ENCODE measurements around the gene LRG1. TPM values are rescaled to one million over a fixed set of nuclear protein-coding genes. Genes with fewer than 3 reads are reported as not detected.

The LRG1 gene
- total and polyA plus RNA-seq, 2 experiments from 2014 or later, result 0.21 to 0.45 TPM

- Histone ChIP-seq H3K4me1 (ENCODE audit: insufficient read depth) (no peaks in the 10 kb centered on the region), H3K27ac (ENCODE audit: low read depth) (no peak overlapping the region), H3K4me3 (no peak overlapping the region), H3F3A (replicated peaks; ENCODE audit: low read depth) (no peaks in the 10 kb centered on the region), H3K4me2 (no peak overlapping the region), H3K36me3 (ENCODE audit: insufficient read depth) (peaks cover 5% of the 10 kb centered on the region; the same call in 1 of the 2 replicates), H3K79me2 (replicated peaks; ENCODE audit: insufficient read depth) (no peaks in the 10 kb centered on the region), H3K27me3 (ENCODE audit: insufficient read depth) (0 out of 2 replicates have a peak, but pooled peaks cover 4% of the 10 kb centered on the region), H4K20me1 (replicated peaks; ENCODE audit: insufficient read depth) (no peaks in the 10 kb centered on the region; the same call in none of the 2 replicates), H2AFZ (no peak overlapping the region), H3K9me2 (ENCODE audit: insufficient read depth) (no peaks in the 10 kb centered on the region)
- Mint-ChIP-seq H3K27ac (no peak overlapping the region), H3K36me3 (ENCODE audit: low read depth) (peaks cover 13% of the 10 kb centered on the region), H3K9me3 (no peaks in the 10 kb centered on the region), H3K4me3 (no peak overlapping the region), H3K27me3 (ENCODE audit: insufficient read depth, low read depth, poor library complexity) (peaks cover 15% of the 10 kb centered on the region), H3K4me1 (no peaks in the 10 kb centered on the region)
- ATAC-seq, result no peak
- TF ChIP-seq EZH2 (IDR thresholded peaks at IDR 0.05; ENCODE audit: low read depth, unreplicated experiment), result no peak
- no peak for TF ChIP-seq JUNB (IDR thresholded peaks at IDR 0.05; ENCODE audit: unreplicated experiment)
- no peak for TF ChIP-seq NANOG (IDR thresholded peaks at IDR 0.05; ENCODE audit: borderline replicate concordance)
- no peak for TF ChIP-seq REST (IDR thresholded peaks at IDR 0.05; ENCODE audit: unreplicated experiment)
- TF ChIP-seq ETS1 (IDR thresholded peaks at IDR 0.05), result no peak
- TF ChIP-seq CREB1 (CRISPR knock-in tag; IDR thresholded peaks at IDR 0.05; ENCODE audit: low read depth), result no peak
- TF ChIP-seq ZNF462 (CRISPR knock-in tag; IDR thresholded peaks at IDR 0.05), result no peak
- TF ChIP-seq POLR2AphosphoS5 (IDR thresholded peaks at IDR 0.05; ENCODE audit: low read depth), result no peak
- TF ChIP-seq ZNF114 (CRISPR knock-in tag; IDR thresholded peaks at IDR 0.05), result no peak
- TF ChIP-seq STAT1 (IDR thresholded peaks at IDR 0.05; ENCODE audit: unreplicated experiment), result no peak
- no peak for TF ChIP-seq ZNF331 (CRISPR knock-in tag; IDR thresholded peaks at IDR 0.05; ENCODE audit: low read depth)
- no peak for TF ChIP-seq EZH2phosphoT487 (IDR thresholded peaks at IDR 0.05; ENCODE audit: unreplicated experiment)
- no peak for TF ChIP-seq CTCF (conservative IDR thresholded peaks at IDR 0.05; ENCODE audit: low read depth in 2 of 2)
- no peak for DNase-seq (ENCODE audit: low spot score)
Observed at GRCh38 chr19:4504297-4504701, 35.5 kb downstream of the LRG1 start.

Measured in GM23338 (cell line).